ENCODE data around the gene CDKN1C. TPM values are rescaled to one million over a fixed set of nuclear protein-coding genes. Genes with fewer than 3 reads are reported as not detected.

The CDKN1C gene
- total and polyA plus RNA-seq, 2 of the 8 experiments (the other 6 are each of a cell fraction or from before 2014, with no cell fraction given), result 12.8 to 14.1 TPM

GRCh38 chr11:2868506-2869133 is 17.0 kb downstream of the CDKN1C start (continued):
- TF ChIP-seq, protein P1, sequence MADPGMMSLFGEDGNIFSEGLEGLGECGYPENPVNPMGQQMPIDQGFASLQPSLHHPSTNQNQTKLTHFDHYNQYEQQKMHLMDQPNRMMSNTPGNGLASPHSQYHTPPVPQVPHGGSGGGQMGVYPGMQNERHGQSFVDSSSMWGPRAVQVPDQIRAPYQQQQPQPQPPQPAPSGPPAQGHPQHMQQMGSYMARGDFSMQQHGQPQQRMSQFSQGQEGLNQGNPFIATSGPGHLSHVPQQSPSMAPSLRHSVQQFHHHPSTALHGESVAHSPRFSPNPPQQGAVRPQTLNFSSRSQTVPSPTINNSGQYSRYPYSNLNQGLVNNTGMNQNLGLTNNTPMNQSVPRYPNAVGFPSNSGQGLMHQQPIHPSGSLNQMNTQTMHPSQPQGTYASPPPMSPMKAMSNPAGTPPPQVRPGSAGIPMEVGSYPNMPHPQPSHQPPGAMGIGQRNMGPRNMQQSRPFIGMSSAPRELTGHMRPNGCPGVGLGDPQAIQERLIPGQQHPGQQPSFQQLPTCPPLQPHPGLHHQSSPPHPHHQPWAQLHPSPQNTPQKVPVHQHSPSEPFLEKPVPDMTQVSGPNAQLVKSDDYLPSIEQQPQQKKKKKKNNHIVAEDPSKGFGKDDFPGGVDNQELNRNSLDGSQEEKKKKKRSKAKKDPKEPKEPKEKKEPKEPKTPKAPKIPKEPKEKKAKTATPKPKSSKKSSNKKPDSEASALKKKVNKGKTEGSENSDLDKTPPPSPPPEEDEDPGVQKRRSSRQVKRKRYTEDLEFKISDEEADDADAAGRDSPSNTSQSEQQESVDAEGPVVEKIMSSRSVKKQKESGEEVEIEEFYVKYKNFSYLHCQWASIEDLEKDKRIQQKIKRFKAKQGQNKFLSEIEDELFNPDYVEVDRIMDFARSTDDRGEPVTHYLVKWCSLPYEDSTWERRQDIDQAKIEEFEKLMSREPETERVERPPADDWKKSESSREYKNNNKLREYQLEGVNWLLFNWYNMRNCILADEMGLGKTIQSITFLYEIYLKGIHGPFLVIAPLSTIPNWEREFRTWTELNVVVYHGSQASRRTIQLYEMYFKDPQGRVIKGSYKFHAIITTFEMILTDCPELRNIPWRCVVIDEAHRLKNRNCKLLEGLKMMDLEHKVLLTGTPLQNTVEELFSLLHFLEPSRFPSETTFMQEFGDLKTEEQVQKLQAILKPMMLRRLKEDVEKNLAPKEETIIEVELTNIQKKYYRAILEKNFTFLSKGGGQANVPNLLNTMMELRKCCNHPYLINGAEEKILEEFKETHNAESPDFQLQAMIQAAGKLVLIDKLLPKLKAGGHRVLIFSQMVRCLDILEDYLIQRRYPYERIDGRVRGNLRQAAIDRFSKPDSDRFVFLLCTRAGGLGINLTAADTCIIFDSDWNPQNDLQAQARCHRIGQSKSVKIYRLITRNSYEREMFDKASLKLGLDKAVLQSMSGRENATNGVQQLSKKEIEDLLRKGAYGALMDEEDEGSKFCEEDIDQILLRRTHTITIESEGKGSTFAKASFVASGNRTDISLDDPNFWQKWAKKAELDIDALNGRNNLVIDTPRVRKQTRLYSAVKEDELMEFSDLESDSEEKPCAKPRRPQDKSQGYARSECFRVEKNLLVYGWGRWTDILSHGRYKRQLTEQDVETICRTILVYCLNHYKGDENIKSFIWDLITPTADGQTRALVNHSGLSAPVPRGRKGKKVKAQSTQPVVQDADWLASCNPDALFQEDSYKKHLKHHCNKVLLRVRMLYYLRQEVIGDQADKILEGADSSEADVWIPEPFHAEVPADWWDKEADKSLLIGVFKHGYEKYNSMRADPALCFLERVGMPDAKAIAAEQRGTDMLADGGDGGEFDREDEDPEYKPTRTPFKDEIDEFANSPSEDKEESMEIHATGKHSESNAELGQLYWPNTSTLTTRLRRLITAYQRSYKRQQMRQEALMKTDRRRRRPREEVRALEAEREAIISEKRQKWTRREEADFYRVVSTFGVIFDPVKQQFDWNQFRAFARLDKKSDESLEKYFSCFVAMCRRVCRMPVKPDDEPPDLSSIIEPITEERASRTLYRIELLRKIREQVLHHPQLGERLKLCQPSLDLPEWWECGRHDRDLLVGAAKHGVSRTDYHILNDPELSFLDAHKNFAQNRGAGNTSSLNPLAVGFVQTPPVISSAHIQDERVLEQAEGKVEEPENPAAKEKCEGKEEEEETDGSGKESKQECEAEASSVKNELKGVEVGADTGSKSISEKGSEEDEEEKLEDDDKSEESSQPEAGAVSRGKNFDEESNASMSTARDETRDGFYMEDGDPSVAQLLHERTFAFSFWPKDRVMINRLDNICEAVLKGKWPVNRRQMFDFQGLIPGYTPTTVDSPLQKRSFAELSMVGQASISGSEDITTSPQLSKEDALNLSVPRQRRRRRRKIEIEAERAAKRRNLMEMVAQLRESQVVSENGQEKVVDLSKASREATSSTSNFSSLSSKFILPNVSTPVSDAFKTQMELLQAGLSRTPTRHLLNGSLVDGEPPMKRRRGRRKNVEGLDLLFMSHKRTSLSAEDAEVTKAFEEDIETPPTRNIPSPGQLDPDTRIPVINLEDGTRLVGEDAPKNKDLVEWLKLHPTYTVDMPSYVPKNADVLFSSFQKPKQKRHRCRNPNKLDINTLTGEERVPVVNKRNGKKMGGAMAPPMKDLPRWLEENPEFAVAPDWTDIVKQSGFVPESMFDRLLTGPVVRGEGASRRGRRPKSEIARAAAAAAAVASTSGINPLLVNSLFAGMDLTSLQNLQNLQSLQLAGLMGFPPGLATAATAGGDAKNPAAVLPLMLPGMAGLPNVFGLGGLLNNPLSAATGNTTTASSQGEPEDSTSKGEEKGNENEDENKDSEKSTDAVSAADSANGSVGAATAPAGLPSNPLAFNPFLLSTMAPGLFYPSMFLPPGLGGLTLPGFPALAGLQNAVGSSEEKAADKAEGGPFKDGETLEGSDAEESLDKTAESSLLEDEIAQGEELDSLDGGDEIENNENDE (IDR thresholded peaks at IDR 0.05; ENCODE audit: insufficient replicate concordance, low read length), result no peak
- TF ChIP-seq TAF1 (IDR thresholded peaks at IDR 0.05; ENCODE audit: low read depth, low read length) (no peak), RFX5 (IDR thresholded peaks at IDR 0.05; ENCODE audit: borderline replicate concordance, low read depth, low read length) (no peak)

Data from H1 (cell line).